Panc1 (cell line): Measurements from ENCODE around the gene PRDX3. TPM values are rescaled to one million over a fixed set of nuclear protein-coding genes. Genes with fewer than 3 reads are reported as not detected.

Experiments used
- ATAC-seq: fragments of 200-7000 bp; cut with Tn5 transposase; 2 replicates; pipeline ENCODE4 v1.9.1; 2020; ENCODE audit warnings: mild to moderate bottlenecking, moderate library complexity
- BruUV-seq: library from RNA; stranded (reverse); fragments of 400-500 nt; replicated peaks from 2 replicates; lab custom pipeline; 2021; lab: Mats Ljungman, UMichigan
- CTCF ChIA-PET: fragments of 300-600 bp; sonication (Branson Sonifier 250); formaldehyde crosslinking; loops from one replicate; lab custom pipeline; 2022; ENCODE audit warnings: antibody characterized with exemption; lab: Charles Lee
- POLR2A ChIA-PET: fragments of 300-600 bp; sonication (Branson Sonifier 250); formaldehyde crosslinking; loops from one replicate; lab custom pipeline; 2022; ENCODE audit warnings: antibody characterized with exemption; lab: Charles Lee
- DNase-seq: peaks from one replicate; pipeline ENCODE4 v3.0.0-alpha.2; 2010; ENCODE audit warnings: low read depth, low spot score
- H3K27ac ChIP-seq: 2 replicates; pipeline ENCODE4 v1.5.1; 2011; ENCODE audit warnings: mild to moderate bottlenecking, low read length, inconsistent platforms
- H3K27me3 ChIP-seq: fragments of 200-500 bp; sonication (Bioruptor generic); 2 replicates; pipeline ENCODE4 v1.6.0; 2014; ENCODE audit warnings: low read length, inconsistent platforms; ENCODE audit not compliant: control insufficient read depth, insufficient read depth
- H3K36me3 ChIP-seq: fragments of 200-500 bp; sonication (Bioruptor generic); 2 replicates; pipeline ENCODE4 v1.5.1; 2014; ENCODE audit warnings: inconsistent platforms, mild to moderate bottlenecking, low read length, moderate library complexity; ENCODE audit not compliant: control insufficient read depth, insufficient read depth
- H3K4me1 ChIP-seq: 2 replicates; pipeline ENCODE4 v1.5.1; 2011; ENCODE audit warnings: inconsistent platforms, mild to moderate bottlenecking, low read length, moderate library complexity; ENCODE audit not compliant: control insufficient read depth, insufficient read depth
- H3K4me3 ChIP-seq, 2 experiments: 2 replicates each; pipeline ENCODE4 v1.5.1; 2011 to 2012; ENCODE audit warnings: low read depth in 2 of 2, low read length in 2 of 2, mild to moderate bottlenecking in 2 of 2, inconsistent platforms in 1 of 2, moderate library complexity in 1 of 2
- H3K9me3 ChIP-seq: fragments of 200-500 bp; sonication (Bioruptor generic); 2 replicates; pipeline ENCODE4 v1.5.1; 2014; ENCODE audit warnings: low read depth, mild to moderate bottlenecking, inconsistent platforms, low read length, moderate library complexity; ENCODE audit not compliant: control insufficient read depth, insufficient read depth
- POLR2AphosphoS5 ChIP-seq: IDR thresholded peaks from 2 replicates; pipeline ENCODE4 v1.6.1; 2012; ENCODE audit warnings: mild to moderate bottlenecking, low read depth, low read length, moderate library complexity
- SIN3A ChIP-seq: IDR thresholded peaks from 2 replicates; pipeline ENCODE4 v1.6.1; 2012; ENCODE audit warnings: low read depth, mild to moderate bottlenecking, low read length, moderate library complexity, borderline replicate concordance; ENCODE audit not compliant: insufficient read depth
- TCF7L2 ChIP-seq: IDR thresholded peaks from 2 replicates; pipeline ENCODE4 v1.6.1; 2011; ENCODE audit warnings: mild to moderate bottlenecking, low read depth, low read length, inconsistent platforms
- in situ Hi-C: cut with HindIII; loops from 2 replicates; pipeline ENCODE4 v1.10.0; 2016; ENCODE audit warnings: low sequenced_read_pairs, low pct_unique_long_range_greater_than_20kb
- intact Hi-C: fragments of 100-400 bp; cut with micrococcal nuclease; formaldehyde crosslinking; loops from one replicate; pipeline ENCODE4 v1.10.0; 2022; ENCODE audit not compliant: unreplicated experiment
- total RNA-seq: library from RNA; stranded (reverse); gene quantifications from one replicate; pipeline ENCODE4 v1.2.1, GENCODE V29; 2021; ENCODE audit not compliant: unreplicated experiment
- TF ChIP-seq, protein P1 (sequence below): fragments of 450-650 bp; IDR thresholded peaks from 2 replicates; pipeline ENCODE4 v1.5.1; 2017; ENCODE audit warnings: mild to moderate bottlenecking
- TF ChIP-seq, protein P2 (sequence below), 2 experiments: IDR thresholded peaks; 2 replicates each; pipeline ENCODE4 v1.6.1; 2011 to 2012; ENCODE audit warnings: low read depth in 2 of 2, control low read depth in 1 of 2, low read length in 1 of 2, mild to moderate bottlenecking in 1 of 2, moderate library complexity in 1 of 2; ENCODE audit not compliant: insufficient read depth in 1 of 2

The PRDX3 gene
- total RNA-seq, 1 experiment from 2014 or later, result 235 TPM

- no peaks in the 10 kb centered on the region for H3K27me3 ChIP-seq
- ATAC-seq (no peak), DNase-seq (no peak)
- CTCF ChIA-PET, result no interaction called here
- BruUV-seq, result no TSS peak
- in situ Hi-C loops, result no loop called here
- H3K4me1 ChIP-seq, result no peaks in the 10 kb centered on the region
- peaks cover 5% of the 10 kb centered on the region for H3K36me3 ChIP-seq
- POLR2A ChIA-PET, result no interaction called here
- H3K9me3 ChIP-seq, result no peaks in the 10 kb centered on the region
- H3K27ac ChIP-seq, result no peak overlapping the region
- intact Hi-C loops, result no loop called here
- no peak for TF ChIP-seq SIN3A
- no peak for TF ChIP-seq TCF7L2
- TF ChIP-seq, protein P1, sequence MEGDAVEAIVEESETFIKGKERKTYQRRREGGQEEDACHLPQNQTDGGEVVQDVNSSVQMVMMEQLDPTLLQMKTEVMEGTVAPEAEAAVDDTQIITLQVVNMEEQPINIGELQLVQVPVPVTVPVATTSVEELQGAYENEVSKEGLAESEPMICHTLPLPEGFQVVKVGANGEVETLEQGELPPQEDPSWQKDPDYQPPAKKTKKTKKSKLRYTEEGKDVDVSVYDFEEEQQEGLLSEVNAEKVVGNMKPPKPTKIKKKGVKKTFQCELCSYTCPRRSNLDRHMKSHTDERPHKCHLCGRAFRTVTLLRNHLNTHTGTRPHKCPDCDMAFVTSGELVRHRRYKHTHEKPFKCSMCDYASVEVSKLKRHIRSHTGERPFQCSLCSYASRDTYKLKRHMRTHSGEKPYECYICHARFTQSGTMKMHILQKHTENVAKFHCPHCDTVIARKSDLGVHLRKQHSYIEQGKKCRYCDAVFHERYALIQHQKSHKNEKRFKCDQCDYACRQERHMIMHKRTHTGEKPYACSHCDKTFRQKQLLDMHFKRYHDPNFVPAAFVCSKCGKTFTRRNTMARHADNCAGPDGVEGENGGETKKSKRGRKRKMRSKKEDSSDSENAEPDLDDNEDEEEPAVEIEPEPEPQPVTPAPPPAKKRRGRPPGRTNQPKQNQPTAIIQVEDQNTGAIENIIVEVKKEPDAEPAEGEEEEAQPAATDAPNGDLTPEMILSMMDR, result no peak
- no peak for TF ChIP-seq POLR2AphosphoS5
- TF ChIP-seq, protein P2, sequence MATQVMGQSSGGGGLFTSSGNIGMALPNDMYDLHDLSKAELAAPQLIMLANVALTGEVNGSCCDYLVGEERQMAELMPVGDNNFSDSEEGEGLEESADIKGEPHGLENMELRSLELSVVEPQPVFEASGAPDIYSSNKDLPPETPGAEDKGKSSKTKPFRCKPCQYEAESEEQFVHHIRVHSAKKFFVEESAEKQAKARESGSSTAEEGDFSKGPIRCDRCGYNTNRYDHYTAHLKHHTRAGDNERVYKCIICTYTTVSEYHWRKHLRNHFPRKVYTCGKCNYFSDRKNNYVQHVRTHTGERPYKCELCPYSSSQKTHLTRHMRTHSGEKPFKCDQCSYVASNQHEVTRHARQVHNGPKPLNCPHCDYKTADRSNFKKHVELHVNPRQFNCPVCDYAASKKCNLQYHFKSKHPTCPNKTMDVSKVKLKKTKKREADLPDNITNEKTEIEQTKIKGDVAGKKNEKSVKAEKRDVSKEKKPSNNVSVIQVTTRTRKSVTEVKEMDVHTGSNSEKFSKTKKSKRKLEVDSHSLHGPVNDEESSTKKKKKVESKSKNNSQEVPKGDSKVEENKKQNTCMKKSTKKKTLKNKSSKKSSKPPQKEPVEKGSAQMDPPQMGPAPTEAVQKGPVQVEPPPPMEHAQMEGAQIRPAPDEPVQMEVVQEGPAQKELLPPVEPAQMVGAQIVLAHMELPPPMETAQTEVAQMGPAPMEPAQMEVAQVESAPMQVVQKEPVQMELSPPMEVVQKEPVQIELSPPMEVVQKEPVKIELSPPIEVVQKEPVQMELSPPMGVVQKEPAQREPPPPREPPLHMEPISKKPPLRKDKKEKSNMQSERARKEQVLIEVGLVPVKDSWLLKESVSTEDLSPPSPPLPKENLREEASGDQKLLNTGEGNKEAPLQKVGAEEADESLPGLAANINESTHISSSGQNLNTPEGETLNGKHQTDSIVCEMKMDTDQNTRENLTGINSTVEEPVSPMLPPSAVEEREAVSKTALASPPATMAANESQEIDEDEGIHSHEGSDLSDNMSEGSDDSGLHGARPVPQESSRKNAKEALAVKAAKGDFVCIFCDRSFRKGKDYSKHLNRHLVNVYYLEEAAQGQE (IDR thresholded peaks at IDR 0.05; ENCODE audit: insufficient read depth in 1 of 2, low read depth in 2 of 2, low read length in 1 of 2), result no peak
- no peak overlapping the region for H3K4me3 ChIP-seq
These were observed 58.2 kb downstream of the PRDX3 start for GRCh38 chr10:119120413-119120867.

DNA sequence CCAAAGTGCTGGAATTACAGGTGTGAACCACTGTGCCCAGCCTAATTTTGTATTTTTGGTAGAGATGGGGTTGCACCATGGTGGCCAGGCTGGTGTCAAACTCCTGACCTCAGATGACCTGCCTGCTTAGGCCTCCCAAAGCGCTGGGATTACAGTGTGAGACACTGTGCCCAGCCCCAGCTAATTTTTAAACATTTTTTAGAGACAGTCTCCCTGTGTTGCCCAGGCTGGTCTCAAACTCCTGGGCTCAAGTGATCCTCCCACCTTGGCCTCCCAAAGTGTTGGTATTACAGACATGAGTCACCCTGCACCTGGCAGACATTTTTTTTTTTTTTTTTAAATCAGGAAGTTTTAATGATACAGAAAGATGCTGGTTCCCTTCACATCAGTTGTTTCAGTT, 59.2 kb downstream of the PRDX3 start:
- POLR2A ChIA-PET, result no interaction called here
- H3K9me3 ChIP-seq, result no peaks in the 10 kb centered on the region
- no peaks in the 10 kb centered on the region for H3K27me3 ChIP-seq
- DNase-seq, result no peak
- intact Hi-C loops (no loop called here), in situ Hi-C loops (no loop called here)
- no peak overlapping the region for H3K27ac ChIP-seq
- H3K4me3 ChIP-seq, result no peak overlapping the region
- TF ChIP-seq, protein P1, result no peak
- TF ChIP-seq, protein P2 (IDR thresholded peaks at IDR 0.05; ENCODE audit: insufficient read depth in 1 of 2, low read depth in 2 of 2, low read length in 1 of 2), result no peak
- TF ChIP-seq TCF7L2 (no peak), SIN3A (no peak), POLR2AphosphoS5 (no peak)
- BruUV-seq, result no TSS peak
- peaks cover 5% of the 10 kb centered on the region; the same call in 1 of the 2 replicates for H3K36me3 ChIP-seq
- CTCF ChIA-PET, result interaction anchor here (0.6 kb wide), 1 partner anchor 11 kb away, joined by 3 read pairs; no protein-coding TSS in a partner anchor
- no peak for ATAC-seq
- no peaks in the 10 kb centered on the region for H3K4me1 ChIP-seq
